GM19372 (cell line): ENCODE results near the gene FERMT3.

Experiments used
- ATAC-seq: cut with Tn5 transposase; IDR thresholded peaks from one replicate; pipeline ENCODE4 v1.9.1; 2021; ENCODE audit warnings: mild to moderate bottlenecking, low read depth, moderate library complexity; ENCODE audit not compliant: unreplicated experiment

FERMT3 gene

DNA sequence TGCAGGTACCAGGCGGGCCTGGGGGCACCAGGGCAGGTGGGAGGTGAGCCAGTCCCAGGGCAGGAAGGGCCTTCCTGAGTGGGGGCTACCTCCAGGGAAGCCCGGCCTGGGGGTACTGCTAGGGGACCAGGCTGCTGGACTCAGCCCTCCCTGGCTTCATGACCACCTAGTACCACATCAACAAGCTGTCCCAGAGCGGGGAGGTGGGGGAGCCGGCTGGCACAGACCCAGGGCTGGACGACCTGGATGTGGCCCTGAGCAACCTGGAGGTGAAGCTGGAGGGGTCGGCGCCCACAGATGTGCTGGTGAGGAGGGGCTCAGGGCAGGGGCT, 12.8 kb downstream of the FERMT3 start:
- no peak for ATAC-seq

- no peak for ATAC-seq
These were observed 13.2 kb downstream of the FERMT3 start for GRCh38 chr11:64219755-64220154.

- ATAC-seq, result no peak
These were observed 13.8 kb downstream of the FERMT3 start for GRCh38 chr11:64220271-64220670.

- no peak for ATAC-seq
These were observed 14.3 kb downstream of the FERMT3 start for GRCh38 chr11:64220798-64221197.

DNA sequence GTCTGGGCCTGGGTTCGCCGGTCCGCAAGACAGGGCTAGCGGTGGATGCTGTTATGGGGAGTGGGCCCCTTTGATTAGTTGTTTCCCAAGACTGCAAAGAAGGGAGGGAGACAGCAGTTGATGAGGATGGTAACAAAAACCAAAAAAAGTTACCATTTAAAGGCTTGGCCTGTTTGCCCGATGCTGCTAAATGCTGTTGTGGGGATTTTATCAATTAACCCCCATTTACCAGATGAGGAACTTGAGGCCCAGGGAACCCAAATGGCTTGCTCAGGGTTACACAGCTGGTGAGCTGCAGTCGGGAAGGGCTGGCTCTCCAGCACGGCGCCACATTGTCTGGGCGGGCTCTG, 16.1 kb downstream of the FERMT3 start:
- ATAC-seq, result no peak

GRCh38 chr11:64223001-64223651, 16.6 kb downstream of the FERMT3 start:
- no peak for ATAC-seq

- ATAC-seq, result no peak
These were observed 17.8 kb downstream of the FERMT3 start for GRCh38 chr11:64224151-64224890.

- ATAC-seq, result no peak
These were observed 18.5 kb downstream of the FERMT3 start for GRCh38 chr11:64224891-64225607.

GRCh38 chr11:64225608-64226506, 19.3 kb downstream of the FERMT3 start, which contains the start of the genes NUDT22 and TRPT1:
NUDT22 (plus strand) TSS chr11:64226274; CDS start chr11:64226653, 379 bp downstream.
TRPT1 (minus strand) TSS chr11:64226186; CDS start chr11:64225860, 326 bp downstream.
- ATAC-seq, result peak; percentile 41

GRCh38 chr11:64226507-64227051, 20.1 kb downstream of the FERMT3 start:
- ATAC-seq, result no peak

DNA sequence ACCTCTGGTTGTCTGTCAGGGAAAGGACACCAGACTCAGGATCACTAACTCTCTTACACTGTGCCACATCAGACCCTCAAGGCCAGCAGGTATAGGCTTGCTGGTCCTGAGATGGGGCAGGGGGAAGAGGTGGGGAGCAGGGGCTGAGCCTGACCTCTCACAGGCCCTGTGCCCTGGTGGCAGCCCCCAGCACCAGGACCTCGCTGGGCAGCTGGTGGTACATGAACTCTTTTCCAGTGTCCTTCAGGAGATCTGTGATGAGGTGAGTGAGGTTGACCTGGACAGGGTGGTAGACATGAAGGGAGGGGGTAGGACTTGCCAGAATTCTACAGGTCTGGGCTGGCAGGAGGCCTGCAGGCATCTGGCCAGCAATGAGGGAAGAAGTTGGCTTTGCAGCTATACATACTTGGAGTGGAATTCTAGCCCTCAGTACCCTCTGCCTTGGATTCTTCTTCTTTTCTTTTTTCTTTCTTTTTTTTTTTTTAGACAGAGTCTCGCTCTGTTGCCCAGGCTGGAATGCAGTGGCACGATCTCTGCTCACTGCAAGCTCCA, 21.0 kb downstream of the FERMT3 start:
- no peak for ATAC-seq

- ATAC-seq, result no peak
These were observed 22.7 kb downstream of the FERMT3 start for GRCh38 chr11:64229090-64229743.

- ATAC-seq, result no peak
These were observed 23.2 kb downstream of the FERMT3 start for GRCh38 chr11:64229744-64230170.

GRCh38 chr11:64230171-64230984, 23.9 kb downstream of the FERMT3 start, which contains the start of gene DNAJC4:
DNAJC4 (plus strand) TSS chr11:64230548; CDS start chr11:64230855, 307 bp downstream.
- peak; percentile 50 for ATAC-seq

GRCh38 chr11:64230985-64231365, 24.5 kb downstream of the FERMT3 start:
- ATAC-seq, result no peak

DNA sequence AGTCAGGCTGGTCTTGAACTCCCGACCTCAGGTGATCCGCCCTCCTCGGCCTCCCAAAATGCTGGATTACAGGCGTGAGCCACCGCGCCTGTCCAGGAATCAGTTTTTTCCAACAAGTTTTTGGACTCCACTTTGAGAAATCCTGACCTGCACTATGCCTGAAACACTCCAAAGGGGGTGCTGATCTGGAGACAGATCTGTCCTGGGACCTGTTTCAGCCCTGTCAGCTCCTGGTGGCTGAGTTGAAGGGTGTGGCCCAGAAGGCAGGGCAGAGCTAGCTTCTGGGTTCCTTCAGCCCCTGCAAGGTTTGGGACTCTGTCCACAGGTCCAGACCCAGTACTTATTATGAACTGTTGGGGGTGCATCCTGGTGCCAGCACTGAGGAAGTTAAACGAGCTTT, 25.0 kb downstream of the FERMT3 start:
- no peak for ATAC-seq

DNA sequence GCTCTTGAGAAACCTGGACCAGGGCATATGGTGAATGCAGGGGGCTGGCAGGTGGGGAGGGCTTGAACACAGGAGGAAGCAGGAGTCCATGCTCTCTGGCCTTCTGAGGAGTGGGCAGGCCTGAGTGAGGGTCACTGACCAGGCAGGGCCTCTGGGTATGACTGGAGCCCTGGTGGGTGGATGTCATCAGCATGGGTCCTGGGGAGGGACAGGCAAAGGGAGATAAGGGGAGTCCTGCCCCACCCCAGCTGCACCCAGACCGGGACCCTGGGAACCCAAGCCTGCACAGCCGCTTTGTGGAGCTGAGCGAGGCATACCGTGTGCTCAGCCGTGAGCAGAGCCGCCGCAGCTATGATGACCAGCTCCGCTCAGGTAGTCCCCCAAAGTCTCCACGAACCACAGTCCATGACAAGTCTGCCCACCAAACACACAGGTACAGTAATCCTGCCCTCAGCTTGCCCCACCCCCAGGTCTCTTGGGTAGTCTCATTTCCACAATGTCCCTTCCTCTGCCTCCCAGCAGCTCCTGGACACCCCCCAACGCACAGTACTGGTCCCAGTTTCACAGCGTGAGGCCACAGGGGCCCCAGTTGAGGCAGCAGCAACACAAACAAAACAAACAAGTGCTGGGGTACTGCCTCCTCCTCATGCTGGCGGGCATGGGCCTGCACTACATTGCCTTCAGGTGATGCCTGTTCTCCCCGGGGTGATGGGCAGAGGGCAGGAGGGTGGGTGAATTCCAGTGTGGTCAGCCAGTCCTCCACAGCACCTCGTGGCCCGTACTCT, 25.9 kb downstream of the FERMT3 start:
- ATAC-seq, result no peak

DNA sequence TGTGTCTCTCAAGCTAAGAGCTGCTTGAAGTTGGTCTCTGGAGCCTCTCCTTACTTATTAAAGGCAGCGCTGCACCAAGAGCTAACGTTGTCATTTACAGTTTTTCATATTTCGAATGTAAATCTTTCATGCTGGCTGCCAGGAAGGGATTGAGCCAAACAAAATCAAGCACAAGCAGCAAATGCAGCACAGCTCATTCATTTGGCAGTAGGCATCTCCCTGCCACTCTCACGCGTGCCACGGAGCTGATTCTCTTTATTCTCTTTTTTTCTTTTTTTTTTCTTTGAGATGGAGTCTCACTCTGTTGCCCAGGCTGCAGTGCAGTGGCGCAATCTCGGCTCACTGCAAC, 26.4 kb downstream of the FERMT3 start:
- ATAC-seq, result no peak
